ENCODE data around the gene ZSCAN30. TPM values are rescaled to one million over a fixed set of nuclear protein-coding genes. Genes with fewer than 3 reads are reported as not detected.
A peak's percentile ranks its signal among the peaks of the same experiment; 100 is the strongest.

The ZSCAN30 gene
- total RNA-seq = 20.0 and 21.8 TPM in 2 replicates
- polyA plus RNA-seq (2012) = 14.3 TPM

GRCh38 chr18:35290094-35290735 is at the start of gene ZSCAN30:
ZSCAN30 (minus strand) TSS chr18:35290229; CDS start chr18:35264352, 25,877 bp downstream.
- DNase-seq (ENCODE audit: low read depth) = peak; percentile 96

GRCh38 chr18:35337286-35337685 is 47.3 kb upstream of the ZSCAN30 start:
- DNase-seq (ENCODE audit: low read depth) = no peak

DNA sequence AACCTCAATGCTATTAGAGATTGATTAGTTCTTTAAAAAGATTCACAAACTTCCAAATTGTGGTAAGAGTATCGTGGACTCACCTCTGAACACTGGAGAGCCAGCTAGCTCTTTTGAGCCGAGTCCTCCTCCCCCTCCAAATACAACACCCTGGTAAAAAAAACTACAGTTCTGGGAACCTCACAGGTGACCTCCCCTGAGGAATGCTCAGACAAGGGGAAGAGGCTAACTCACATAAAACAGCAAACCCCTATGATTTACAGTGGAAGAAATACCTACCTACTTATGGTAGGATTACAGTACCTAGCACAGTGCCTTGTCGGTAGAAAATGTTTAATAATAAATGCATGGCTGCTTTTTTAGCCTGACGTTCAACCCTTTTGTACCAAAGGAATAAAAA is 45.8 kb upstream of the ZSCAN30 start:
- DNase-seq (ENCODE audit: low read depth) = no peak

GRCh38 chr18:35334821-35335220 is 44.8 kb upstream of the ZSCAN30 start:
- no peak for DNase-seq (ENCODE audit: low read depth)

DNA sequence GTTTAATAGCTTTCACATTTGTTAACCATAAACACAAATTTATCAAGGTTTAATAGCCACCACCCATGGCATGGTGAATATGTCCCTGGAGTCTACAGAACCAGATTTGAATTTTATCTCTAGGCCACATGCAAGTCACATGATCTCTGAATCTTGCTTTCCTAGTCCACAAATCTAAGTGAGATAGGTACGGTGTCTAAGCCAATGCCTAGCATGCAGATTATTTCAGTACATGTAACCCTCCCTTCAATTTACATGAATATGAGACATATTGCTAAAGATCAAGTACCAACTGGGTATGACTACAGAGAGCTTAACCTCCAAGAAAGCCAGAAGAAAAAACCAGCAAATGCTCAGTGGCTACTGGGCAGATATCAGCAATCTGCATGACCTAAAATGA is 44.2 kb upstream of the ZSCAN30 start:
- no peak for DNase-seq (ENCODE audit: low read depth)

GRCh38 chr18:35331367-35332087 is 41.5 kb upstream of the ZSCAN30 start:
- DNase-seq (ENCODE audit: low read depth) = no peak

- DNase-seq (ENCODE audit: low read depth) = no peak
Measured at GRCh38 chr18:35328868-35329267, 38.8 kb upstream of the ZSCAN30 start.

- no peak for DNase-seq (ENCODE audit: low read depth)
Measured at GRCh38 chr18:35326695-35327387, 36.8 kb upstream of the ZSCAN30 start.

- no peak for DNase-seq (ENCODE audit: low read depth)
Measured at GRCh38 chr18:35324926-35325655, 35.1 kb upstream of the ZSCAN30 start.

DNA sequence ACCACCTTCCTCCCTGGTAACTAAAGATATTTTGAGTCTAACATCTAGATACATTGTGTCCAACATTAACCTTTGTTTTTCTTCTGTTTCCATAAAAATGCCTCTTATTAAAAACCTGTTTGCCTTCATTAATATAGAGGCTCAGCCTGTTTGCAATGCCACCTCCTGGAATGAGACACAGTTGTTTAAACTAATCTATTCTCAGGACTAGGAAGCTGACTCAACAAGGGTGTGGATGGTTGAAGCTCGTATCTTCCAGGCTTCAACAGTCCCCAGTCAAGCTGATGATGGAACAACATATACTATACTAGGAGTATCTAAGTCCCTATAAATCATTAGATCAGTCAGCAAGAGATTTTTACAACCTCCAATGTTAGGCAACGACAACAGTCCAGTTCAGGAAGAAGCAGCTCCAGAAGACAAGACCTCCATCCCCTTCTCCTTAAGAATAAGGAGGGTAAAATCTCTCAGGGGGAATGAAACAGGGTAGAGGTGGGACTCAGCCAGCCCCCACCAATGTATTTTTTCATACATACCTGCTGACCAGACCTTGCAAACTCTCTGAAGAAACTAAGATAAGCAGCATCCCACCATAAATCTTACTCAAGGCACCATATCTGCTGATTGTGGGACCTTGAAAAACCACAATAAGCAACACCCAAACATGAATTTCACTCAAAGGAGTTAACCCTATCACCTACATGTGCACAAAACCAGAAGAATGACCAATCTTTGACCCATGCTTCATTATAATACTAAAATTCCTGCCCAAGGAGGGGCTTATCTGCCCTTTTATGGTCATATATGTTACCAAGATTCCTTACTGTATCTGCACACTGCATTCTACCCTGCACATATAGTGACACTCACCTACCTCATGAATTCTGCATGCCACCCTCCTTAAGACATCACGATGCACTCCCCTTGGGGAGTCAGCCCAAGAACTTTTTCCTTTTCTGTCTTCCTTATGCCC is 32.7 kb upstream of the ZSCAN30 start:
- no peak for DNase-seq (ENCODE audit: low read depth)

DNA sequence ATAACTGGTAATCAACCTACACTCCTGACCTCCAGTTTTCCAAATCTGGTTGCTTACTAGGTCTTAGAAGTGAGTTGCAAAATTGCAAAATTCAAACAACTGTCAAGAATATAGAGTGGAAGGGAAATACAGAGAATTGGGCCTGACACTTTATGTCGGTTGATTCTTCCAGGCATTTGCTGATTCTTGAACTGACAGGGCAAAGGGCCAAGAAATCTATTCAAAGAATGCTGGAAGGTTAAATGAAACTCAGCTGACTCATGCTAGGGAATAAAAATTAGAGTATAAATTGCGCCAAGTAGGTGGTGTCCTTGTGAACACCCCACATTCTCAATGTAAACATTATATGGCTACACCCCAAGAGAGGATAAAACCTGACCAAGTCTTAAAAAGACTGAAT is 21.5 kb upstream of the ZSCAN30 start:
- peak; percentile 14 for DNase-seq (ENCODE audit: low read depth)

GRCh38 chr18:35306588-35307250 is 16.7 kb upstream of the ZSCAN30 start:
- DNase-seq (ENCODE audit: low read depth) = peak; percentile 1

GRCh38 chr18:35303610-35304009 is 13.6 kb upstream of the ZSCAN30 start:
- no peak for DNase-seq (ENCODE audit: low read depth)

DNA sequence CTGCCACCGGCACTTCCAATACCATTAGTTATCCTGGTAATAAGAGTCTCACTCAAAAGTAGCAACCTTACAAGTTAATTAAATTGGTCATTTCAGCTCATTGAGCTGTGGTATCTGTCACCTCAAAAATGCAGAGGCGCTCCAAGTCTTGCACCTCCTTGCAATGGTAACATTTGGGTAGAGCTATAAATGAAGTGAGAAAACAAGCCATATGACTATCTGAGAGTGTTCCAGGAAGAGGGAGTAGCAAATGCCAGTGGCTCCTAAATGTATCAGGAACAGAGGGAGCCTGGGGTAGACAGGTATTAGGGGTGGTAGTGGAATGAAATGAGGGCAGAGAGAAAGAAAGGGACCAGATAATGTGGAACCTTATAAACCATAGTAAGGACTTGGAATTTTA is 6.0 kb upstream of the ZSCAN30 start:
- no peak for DNase-seq (ENCODE audit: low read depth)

DNA sequence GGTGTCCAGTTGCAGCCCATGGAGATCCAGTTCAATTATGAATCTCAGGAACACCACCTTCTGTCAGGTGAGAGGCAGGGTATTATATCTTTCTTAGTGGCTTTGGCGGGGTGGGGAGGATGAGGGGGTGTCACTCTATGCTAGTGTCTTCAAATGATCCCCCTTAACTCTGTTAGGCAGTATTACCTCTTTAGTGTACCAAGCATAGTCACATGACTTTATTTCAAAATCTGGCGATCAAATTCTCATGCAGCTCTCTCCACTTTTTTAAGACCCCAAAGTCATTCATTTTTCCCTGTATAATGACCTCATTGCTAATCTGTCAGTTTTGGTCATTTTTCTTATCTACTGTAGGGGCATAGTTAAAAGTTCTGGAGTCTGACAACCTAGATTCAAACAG is 1.1 kb upstream of the ZSCAN30 start:
- no peak for DNase-seq (ENCODE audit: low read depth)

DNA sequence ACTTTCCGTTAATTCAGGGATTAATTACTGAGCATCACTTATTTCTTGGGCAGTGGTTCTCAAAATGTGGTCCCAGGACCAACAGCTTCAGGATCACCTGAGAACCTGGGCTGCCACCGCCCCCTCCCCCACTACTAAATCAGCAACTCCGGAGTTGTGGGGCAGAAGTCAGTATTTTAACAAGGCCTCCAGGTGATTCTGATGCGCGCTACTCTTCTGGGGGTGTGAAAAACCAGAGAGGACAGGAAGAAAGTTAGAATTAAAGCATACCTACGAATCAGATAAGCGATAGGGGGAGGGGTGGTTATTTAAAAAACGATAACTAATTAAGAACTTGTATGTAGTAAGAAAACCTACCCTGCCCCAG is 319 bp downstream of the ZSCAN30 start:
- no peak for DNase-seq (ENCODE audit: low read depth)

- peak; percentile 21 for DNase-seq (ENCODE audit: low read depth)
Measured at GRCh38 chr18:35289293-35289692, 736 bp downstream of the ZSCAN30 start.

DNA sequence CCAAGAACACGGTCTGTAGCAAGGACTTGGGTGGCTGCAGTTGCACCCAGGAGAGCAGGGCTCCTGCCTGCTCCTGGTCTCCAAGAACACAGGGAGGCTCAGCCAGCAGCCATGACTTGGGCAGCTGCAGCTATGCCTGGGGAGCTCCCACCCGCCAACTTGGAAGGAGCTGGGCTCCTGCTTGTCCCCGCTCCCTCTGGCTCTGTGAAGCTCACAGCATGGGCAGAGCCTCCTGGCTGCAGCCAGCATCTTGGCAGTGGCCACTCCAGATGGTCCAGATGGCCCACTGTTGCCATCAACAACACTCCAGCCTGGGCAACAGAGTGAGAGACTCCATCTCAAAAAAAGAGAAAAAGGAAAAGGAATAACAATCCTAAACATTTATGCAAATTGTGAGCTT is 5.2 kb downstream of the ZSCAN30 start:
- DNase-seq (ENCODE audit: low read depth) = no peak

- DNase-seq (ENCODE audit: low read depth) = no peak
Measured at GRCh38 chr18:35283923-35284794, 5.9 kb downstream of the ZSCAN30 start.

All from myocyte (in vitro differentiated cells).